Glomerular visceral epithelial cell (primary cell): ENCODE data around the gene NMT1.

Experiments used
- DNase-seq: peaks from one replicate; pipeline ENCODE4 v3.0.0-alpha.2; 2016; ENCODE audit errors: extremely low spot score

NMT1 gene

DNA sequence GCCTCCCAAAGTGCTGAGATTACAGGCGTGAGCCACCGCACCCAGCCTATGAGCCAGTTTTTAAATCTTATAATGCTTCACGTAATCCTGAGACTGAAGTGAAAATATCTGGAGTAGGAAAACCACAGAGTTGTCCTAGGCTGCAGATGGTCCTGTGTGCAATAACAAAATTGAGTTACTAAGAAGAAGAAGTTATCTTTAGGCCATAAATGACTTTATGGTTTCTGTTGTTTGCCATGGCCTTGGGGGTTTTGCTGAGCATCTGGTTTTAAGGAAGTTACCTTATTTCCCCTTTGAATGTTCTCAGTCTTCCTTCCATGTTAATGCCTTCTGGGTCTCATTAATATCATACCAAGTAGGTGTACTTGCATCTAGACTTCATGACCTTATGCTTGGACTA lies 16.5 kb downstream of the NMT1 start:
- no peak for DNase-seq

DNA sequence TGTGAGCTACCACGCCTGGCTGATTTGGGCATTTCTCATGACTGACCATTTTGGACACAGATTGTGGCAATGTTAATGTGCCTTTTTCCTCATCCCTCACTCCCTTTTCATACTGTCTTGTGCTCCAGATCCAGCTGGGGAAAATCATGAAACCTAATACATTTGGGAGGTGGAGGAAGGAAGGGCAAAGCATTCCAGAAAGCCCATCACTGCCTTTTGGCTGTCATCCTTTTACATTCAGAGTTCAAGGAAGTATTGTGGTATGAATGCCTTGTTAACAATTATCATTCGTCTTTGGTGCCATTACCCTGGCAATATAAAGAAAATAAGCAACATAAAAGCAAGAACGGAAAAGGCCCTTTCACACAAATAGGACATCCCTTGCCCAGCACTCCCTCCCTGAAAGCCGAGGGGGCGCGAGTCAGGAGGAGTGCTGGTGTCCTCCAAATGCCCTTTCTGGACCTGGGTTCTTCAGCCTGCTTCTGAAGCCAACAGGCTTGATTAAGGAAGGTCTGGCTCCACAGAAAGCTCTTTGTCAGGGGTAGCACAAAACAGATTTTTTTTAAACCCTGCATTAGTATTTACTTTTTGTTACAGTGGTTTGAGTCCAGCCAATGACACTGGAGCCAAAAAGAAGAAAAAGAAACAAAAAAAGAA lies 20.1 kb downstream of the NMT1 start:
- DNase-seq, result no peak

GRCh38 chr17:45086391-45086790 lies 25.3 kb downstream of the NMT1 start:
- no peak for DNase-seq

DNA sequence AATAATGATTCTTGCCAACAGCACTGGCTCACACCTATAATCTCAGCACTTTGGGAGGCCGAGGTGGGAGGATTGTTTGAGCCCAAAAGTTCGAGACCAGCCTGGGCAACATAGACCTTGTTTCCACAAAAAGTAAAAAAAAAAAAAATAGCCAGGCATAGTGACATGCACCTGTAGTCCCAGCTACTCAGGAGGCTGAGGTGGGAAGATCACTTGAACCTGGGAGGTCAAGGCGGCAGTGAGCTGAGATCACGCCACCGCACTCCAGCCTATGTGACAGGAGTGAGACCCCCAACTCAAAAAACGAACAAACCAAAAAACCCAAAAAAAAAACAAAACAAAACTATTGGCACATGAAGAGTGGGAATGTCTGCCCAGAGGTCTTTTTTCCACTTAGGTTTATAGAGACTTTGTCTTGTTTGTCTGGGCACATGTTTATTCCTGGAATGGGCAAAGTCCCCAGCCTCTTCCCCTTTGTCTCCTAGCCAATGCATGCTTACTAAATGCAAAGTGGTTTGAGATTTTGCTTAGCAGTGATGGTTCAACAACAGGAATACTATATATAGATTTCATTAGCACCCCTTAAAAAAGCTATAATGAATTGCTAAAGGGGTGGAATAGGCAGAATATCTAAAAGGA lies 25.9 kb downstream of the NMT1 start:
- DNase-seq, result no peak

GRCh38 chr17:45087504-45087975 lies 26.4 kb downstream of the NMT1 start:
- no peak for DNase-seq

DNA sequence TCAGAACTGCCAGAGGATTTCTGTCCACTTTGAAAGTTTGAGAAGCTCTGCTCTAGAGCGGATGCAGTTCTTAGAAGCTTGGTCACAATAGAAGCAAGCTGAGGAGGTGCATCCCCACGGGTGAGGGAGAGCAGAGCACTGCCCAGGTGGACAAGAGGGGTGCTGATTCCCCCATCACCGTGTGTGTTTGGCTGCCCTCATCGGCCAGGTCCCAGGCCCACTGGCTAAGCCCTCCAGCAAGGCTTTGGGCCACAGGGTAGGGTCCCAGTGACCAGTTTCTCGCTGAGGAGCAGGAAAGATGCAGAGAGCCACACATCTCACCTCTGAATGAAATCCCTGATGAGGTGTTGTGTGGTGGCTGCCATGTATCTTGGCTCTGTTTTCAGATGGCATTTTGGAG lies 26.9 kb downstream of the NMT1 start:
- no peak for DNase-seq

DNA sequence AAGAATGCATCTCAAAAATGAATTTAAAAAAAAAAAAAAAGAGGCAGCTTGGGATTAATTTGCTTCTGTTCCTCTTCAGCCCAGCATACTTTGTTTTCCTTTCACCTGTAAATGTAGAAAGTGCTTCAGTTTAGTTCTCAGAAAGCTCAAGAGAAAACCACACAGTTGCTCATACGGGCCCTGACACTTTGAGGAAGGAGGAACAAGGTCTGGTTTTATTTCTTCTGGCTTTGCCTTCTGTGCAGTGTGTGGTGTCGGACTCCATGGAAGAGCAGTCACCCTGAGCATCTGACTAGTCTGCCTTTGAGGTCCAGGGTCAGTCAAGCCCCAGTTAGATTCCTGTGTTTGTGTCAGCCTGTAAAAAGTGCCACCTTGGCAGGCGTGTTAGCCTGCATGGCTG lies 27.6 kb downstream of the NMT1 start:
- DNase-seq, result no peak

DNA sequence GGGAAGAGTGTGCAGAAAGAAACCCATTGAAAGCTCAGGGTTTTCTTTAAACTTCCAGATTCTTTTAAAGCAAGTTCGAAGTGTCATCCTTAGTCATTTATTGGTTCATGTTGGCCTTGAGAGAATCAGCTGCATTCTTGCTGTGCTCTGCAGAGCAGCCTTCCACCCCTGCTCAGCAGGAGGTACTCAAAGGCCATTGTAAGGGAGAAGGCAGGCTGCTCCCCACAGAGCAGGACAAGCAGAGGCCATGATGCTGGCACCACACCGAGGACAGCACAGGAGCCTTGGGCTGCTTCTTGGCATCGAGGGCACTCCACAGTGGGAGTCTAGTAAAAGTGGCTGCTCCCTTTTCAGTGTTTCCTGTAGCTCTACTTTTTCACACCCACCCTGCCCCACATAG lies 29.6 kb downstream of the NMT1 start:
- no peak for DNase-seq

GRCh38 chr17:45091778-45092425 lies 30.8 kb downstream of the NMT1 start:
- DNase-seq, result no peak

GRCh38 chr17:45092911-45093430 lies 31.9 kb downstream of the NMT1 start:
- DNase-seq, result peak; percentile 94

DNA sequence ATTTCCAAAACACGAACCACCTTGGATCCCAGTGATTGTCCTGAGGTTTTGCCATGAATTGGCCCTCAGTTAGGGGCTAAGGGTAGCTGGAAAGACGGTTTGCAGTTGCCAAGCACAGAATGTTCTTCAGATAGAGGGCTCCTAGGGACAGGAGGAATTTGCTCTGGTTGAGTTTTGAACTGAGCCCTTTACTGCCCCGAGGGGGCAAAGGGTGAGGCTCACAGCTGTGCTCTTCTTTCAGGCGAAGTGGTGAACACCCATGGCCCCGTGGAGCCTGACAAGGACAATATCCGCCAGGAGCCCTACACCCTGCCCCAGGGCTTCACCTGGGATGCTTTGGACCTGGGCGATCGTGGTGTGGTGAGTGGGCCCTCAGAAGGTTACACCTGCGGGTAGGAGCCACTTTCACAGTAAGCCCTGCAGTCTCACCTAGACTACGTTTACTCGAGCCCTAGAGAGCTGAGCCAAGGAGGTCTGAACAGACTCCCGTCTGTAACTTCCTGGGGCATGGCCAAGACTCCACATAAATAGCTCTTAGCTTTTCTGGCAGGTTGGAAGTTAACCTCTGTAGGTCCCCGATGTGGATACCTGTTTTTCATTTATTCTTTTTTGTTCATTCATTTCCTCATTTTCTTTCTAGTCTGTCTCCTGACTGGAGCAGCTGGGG lies 32.5 kb downstream of the NMT1 start:
- no peak for DNase-seq

DNA sequence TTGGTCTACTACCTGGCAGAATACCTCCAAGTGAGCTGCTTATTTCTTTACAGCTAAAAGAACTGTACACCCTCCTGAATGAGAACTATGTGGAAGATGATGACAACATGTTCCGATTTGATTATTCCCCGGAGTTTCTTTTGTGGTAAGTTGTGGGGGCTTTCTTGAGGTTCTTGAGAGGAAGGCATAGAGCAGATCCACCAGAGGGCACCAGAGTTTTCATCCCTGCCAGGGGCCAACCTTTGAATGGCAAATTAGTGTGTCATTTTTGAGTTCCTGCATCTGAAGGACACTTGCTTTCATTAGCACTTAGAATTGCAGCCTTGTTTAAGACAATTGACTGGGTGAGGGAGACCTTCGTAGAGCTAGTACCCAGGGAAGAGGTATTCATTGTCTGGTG lies 35.0 kb downstream of the NMT1 start:
- DNase-seq, result peak; percentile 42

GRCh38 chr17:45096926-45097325 lies 35.8 kb downstream of the NMT1 start:
- no peak for DNase-seq

- DNase-seq, result no peak
Observed at GRCh38 chr17:45098081-45098868, 37.2 kb downstream of the NMT1 start.

GRCh38 chr17:45098869-45099616 lies 37.9 kb downstream of the NMT1 start:
- peak; percentile 80 for DNase-seq

- no peak for DNase-seq
Observed at GRCh38 chr17:45101546-45101882, 40.4 kb downstream of the NMT1 start.

DNA sequence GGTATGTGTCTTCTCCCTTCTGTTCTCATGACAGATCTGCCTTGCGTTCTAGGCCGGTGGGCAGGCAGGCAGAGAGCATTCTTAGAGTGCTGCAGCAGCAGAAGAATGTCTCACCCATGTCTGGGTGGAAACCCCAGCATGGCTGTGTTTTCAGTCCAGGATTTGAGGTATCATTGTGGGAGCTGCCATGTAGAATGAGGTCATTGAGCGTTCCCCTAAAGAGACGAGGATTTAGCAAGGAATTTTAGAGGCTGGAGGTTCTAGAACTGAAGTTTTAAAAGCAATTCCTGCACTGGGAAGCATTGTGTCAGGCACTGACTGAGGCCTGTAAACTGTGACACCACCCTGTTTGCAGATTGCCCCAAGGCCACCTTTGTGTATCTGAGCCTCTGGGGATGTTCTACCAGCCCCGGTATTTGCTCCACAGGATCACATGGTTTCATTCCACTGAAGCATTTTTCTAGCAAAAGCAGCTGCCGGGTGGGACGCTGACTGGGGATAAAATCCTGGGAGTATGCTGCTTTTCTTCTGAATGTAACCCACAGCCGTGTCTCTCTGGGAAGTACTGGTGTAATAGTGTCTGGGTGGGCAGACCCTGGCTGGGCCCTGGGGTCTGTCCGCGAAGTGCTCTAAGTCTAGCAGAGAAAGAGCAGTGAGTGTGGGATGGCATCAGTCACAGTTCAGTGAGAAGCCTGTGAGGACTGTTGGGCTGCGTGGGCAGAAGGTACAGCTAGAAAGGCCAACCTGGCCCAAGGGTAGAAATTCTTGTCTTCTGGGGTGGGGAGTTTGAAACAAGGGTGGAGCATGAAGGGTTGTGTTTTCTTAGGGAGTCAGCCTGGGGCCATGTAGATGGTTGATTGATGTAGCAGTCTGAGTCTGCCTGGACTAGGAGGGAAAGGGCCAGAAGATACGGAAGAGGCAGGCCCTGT lies 41.0 kb downstream of the NMT1 start:
- DNase-seq, result no peak

DNA sequence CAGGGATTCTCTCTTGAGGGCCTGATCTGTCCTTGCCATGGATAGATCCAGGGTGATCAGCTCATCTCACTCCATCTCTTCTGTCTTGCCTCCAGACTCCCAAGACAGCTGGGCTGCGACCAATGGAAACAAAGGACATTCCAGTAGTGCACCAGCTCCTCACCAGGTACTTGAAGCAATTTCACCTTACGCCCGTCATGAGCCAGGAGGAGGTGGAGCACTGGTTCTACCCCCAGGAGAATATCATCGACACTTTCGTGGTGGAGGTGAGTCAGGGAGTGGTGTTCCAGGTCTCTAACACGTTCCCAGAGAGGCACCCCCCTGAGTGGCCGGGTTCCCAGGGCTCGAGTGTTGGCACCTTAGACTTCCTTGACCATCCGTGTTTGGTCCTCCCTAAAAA lies 41.7 kb downstream of the NMT1 start:
- DNase-seq, result no peak

DNA sequence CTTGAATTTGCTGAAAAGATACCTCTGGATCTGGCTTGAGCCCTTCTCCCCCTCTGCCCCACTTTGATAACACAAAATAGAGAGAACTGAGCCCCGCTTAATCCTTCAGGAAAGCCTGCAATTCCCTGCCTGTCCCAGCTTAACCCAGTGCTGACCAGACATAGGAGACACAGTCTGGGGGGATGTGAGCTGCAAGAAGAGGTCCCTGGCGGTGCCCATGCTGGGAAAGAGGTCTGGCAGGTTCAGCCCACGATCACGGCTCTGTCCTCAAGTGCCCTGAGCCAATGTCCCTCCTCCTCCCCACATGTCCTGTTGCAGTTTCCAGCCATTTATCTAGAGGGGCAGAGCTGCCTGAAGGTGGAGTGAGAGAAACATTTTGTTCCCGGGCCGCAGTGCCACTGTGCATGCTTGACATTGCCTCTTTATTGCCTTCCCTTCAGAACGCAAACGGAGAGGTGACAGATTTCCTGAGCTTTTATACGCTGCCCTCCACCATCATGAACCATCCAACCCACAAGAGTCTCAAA lies 42.2 kb downstream of the NMT1 start:
- DNase-seq, result no peak

DNA sequence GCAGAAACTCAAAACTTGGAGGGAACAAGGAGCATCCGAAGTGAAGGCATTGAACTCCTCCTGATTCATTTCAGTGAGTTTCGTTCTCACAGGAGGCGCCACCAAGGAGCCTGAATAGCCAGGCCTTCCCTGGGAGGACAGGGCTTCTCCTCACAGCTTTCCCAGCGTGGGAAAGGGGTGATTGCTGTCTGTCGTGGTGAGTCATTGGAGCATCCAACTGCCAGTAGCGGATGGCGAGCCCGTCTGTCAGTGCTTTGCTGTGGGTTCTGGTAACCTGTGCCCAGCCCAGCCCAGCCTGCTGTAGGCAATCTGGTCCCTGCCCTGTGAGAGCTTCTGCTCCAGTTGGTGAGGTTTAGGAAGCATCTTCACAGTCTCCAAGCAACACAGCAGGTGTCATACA lies 42.9 kb downstream of the NMT1 start:
- DNase-seq, result no peak
